ENCODE data around the gene TSPAN17.

GRCh38 chr5:176638437-176638836 is 8.8 kb upstream of the TSPAN17 start:
- no peak for TF ChIP-seq CTCF (IDR thresholded peaks at IDR 0.05)
- no peak for TF ChIP-seq POLR2A (IDR thresholded peaks at IDR 0.05)

Data from right lobe of liver (tissue), 4 donors.